Measurements from ENCODE around the gene GABRP. TPM values are rescaled to one million over a fixed set of nuclear protein-coding genes. Genes with fewer than 3 reads are reported as not detected.

Gene GABRP
- total RNA-seq, 1 experiment from 2014 or later: not detected

DNA sequence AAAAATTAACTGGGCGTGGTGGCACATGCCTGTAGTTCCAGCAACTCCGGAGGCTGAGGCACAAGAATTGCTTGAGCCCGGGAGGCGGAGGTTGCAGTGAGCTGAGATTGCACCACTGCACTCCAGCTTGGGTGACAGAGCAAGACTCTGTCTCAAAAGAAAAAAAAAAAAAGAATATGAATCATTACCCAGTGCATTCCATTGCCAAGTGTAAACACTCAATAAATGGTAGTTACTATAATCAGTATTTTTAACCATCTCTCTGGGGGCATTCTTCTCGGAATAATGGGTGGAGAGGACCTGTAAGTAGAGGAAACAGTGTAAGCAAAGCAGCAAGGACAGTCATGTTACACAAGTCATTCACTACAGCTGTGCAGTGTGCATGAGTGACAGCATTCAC, 64.5 kb downstream of the GABRP start:
- no peak overlapping the region for H3K27ac ChIP-seq (ENCODE audit: low read length)
- H3K4me3 ChIP-seq (ENCODE audit: low read depth in 2 of 2, low read length in 2 of 2): no peak overlapping the region
- no peaks in the 10 kb centered on the region for H3K27me3 ChIP-seq (ENCODE audit: control insufficient read depth, insufficient read depth, low read length)
- POLR2A ChIA-PET: no interaction called here
- ATAC-seq: no peak
- TF ChIP-seq SIN3A (IDR thresholded peaks at IDR 0.05; ENCODE audit: borderline replicate concordance, insufficient read depth, low read depth, low read length) (no peak), POLR2AphosphoS5 (IDR thresholded peaks at IDR 0.05; ENCODE audit: low read depth, low read length) (no peak), TCF7L2 (IDR thresholded peaks at IDR 0.05; ENCODE audit: low read depth, low read length) (no peak)
- TF ChIP-seq, protein P1, sequence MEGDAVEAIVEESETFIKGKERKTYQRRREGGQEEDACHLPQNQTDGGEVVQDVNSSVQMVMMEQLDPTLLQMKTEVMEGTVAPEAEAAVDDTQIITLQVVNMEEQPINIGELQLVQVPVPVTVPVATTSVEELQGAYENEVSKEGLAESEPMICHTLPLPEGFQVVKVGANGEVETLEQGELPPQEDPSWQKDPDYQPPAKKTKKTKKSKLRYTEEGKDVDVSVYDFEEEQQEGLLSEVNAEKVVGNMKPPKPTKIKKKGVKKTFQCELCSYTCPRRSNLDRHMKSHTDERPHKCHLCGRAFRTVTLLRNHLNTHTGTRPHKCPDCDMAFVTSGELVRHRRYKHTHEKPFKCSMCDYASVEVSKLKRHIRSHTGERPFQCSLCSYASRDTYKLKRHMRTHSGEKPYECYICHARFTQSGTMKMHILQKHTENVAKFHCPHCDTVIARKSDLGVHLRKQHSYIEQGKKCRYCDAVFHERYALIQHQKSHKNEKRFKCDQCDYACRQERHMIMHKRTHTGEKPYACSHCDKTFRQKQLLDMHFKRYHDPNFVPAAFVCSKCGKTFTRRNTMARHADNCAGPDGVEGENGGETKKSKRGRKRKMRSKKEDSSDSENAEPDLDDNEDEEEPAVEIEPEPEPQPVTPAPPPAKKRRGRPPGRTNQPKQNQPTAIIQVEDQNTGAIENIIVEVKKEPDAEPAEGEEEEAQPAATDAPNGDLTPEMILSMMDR (IDR thresholded peaks at IDR 0.05): no peak
- TF ChIP-seq, protein P2, sequence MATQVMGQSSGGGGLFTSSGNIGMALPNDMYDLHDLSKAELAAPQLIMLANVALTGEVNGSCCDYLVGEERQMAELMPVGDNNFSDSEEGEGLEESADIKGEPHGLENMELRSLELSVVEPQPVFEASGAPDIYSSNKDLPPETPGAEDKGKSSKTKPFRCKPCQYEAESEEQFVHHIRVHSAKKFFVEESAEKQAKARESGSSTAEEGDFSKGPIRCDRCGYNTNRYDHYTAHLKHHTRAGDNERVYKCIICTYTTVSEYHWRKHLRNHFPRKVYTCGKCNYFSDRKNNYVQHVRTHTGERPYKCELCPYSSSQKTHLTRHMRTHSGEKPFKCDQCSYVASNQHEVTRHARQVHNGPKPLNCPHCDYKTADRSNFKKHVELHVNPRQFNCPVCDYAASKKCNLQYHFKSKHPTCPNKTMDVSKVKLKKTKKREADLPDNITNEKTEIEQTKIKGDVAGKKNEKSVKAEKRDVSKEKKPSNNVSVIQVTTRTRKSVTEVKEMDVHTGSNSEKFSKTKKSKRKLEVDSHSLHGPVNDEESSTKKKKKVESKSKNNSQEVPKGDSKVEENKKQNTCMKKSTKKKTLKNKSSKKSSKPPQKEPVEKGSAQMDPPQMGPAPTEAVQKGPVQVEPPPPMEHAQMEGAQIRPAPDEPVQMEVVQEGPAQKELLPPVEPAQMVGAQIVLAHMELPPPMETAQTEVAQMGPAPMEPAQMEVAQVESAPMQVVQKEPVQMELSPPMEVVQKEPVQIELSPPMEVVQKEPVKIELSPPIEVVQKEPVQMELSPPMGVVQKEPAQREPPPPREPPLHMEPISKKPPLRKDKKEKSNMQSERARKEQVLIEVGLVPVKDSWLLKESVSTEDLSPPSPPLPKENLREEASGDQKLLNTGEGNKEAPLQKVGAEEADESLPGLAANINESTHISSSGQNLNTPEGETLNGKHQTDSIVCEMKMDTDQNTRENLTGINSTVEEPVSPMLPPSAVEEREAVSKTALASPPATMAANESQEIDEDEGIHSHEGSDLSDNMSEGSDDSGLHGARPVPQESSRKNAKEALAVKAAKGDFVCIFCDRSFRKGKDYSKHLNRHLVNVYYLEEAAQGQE (IDR thresholded peaks at IDR 0.05; ENCODE audit: insufficient read depth in 1 of 2, low read depth in 2 of 2, low read length in 1 of 2): no peak
- H3K9me3 ChIP-seq (ENCODE audit: control insufficient read depth, insufficient read depth, low read depth, low read length): no peaks in the 10 kb centered on the region
- DNase-seq (ENCODE audit: low read depth, low spot score): no peak
- CTCF ChIA-PET: no interaction called here
- no peaks in the 10 kb centered on the region for H3K4me1 ChIP-seq (ENCODE audit: control insufficient read depth, insufficient read depth, low read length)
- in situ Hi-C loops (cut with HindIII; ENCODE audit: low pct_unique_long_range_greater_than_20kb, low sequenced_read_pairs): no loop called here
- no TSS peak for BruUV-seq (replicated peaks)
- intact Hi-C loops (cut with micrococcal nuclease; ENCODE audit: unreplicated experiment): no loop called here
- no peaks in the 10 kb centered on the region for H3K36me3 ChIP-seq (ENCODE audit: control insufficient read depth, insufficient read depth, low read length)

DNA sequence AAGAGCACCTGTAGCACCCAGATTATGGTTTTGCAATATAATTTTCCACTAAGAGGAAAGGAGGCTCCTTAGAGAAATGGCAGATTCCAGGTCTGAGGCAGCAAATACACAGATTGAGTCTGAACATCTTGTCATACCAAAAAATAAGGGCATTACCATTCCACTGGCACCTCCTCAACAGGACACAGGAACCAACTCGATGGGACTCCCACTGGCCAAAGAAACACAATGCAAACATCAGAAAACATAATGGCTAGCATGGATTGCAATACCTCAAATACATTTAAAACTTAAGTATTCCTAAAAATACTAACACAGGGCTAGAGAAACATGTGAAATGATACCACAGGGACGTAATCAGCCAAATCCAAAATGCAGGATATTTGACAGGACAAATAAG, 65.8 kb downstream of the GABRP start:
- in situ Hi-C loops (cut with HindIII; ENCODE audit: low pct_unique_long_range_greater_than_20kb, low sequenced_read_pairs) (no loop called here), intact Hi-C loops (cut with micrococcal nuclease; ENCODE audit: unreplicated experiment) (no loop called here)
- DNase-seq (ENCODE audit: low read depth, low spot score): no peak
- H3K4me1 ChIP-seq (ENCODE audit: control insufficient read depth, insufficient read depth, low read length): no peaks in the 10 kb centered on the region
- H3K27ac ChIP-seq (ENCODE audit: low read length): no peak overlapping the region
- no peaks in the 10 kb centered on the region for H3K27me3 ChIP-seq (ENCODE audit: control insufficient read depth, insufficient read depth, low read length)
- POLR2A ChIA-PET: interaction anchor here (0.9 kb wide), 1 partner anchor 30 kb away, joined by 3 read pairs; no protein-coding TSS in a partner anchor
- no peak overlapping the region for H3K4me3 ChIP-seq (ENCODE audit: low read depth in 2 of 2, low read length in 2 of 2)
- no peaks in the 10 kb centered on the region for H3K9me3 ChIP-seq (ENCODE audit: control insufficient read depth, insufficient read depth, low read depth, low read length)
- no peaks in the 10 kb centered on the region for H3K36me3 ChIP-seq (ENCODE audit: control insufficient read depth, insufficient read depth, low read length)
- CTCF ChIA-PET: no interaction called here
- TF ChIP-seq, protein P2 (IDR thresholded peaks at IDR 0.05; ENCODE audit: insufficient read depth in 1 of 2, low read depth in 2 of 2, low read length in 1 of 2): no peak
- TF ChIP-seq SIN3A (IDR thresholded peaks at IDR 0.05; ENCODE audit: borderline replicate concordance, insufficient read depth, low read depth, low read length) (no peak), TCF7L2 (IDR thresholded peaks at IDR 0.05; ENCODE audit: low read depth, low read length) (no peak), POLR2AphosphoS5 (IDR thresholded peaks at IDR 0.05; ENCODE audit: low read depth, low read length) (no peak)
- TF ChIP-seq, protein P1 (IDR thresholded peaks at IDR 0.05): no peak
- ATAC-seq: no peak
- BruUV-seq (replicated peaks): no TSS peak

Measured in Panc1 (cell line).